Endothelial cell of umbilical vein (primary cell): ENCODE results near the gene PCGF5. TPM values are rescaled to one million over a fixed set of nuclear protein-coding genes. Genes with fewer than 3 reads are reported as not detected.

ENCODE experiments used
- BruUV-seq: library from RNA; stranded (reverse); fragments of 400-500 nt; replicated peaks from 2 replicates; lab custom pipeline; 2021; lab: Mats Ljungman, UMichigan
- CTCF ChIA-PET: fragments of 300-600, 350-600 bp; sonication (Branson Sonifier 250); formaldehyde crosslinking; loops from one replicate; lab custom pipeline; 2021; ENCODE audit warnings: antibody characterized with exemption, inconsistent platforms; lab: Charles Lee
- POLR2A ChIA-PET: fragments of 300-600, 350-600 bp; sonication (Branson Sonifier 250); formaldehyde crosslinking; loops from one replicate; lab custom pipeline; 2021; ENCODE audit warnings: antibody characterized with exemption, inconsistent platforms; lab: Charles Lee
- DNase-seq: peaks from one replicate; pipeline ENCODE4 v3.0.0-alpha.2; 2011; ENCODE audit warnings: low read depth, low spot score
- FAIRE-seq: peaks from 2 replicates; lab custom pipeline; 2011; peaks lifted over from hg19 to GRCh38; lab: Jason Lieb, UNC
- H2AFZ ChIP-seq: 2 replicates; pipeline ENCODE4 v1.6.0; 2012; ENCODE audit warnings: low read depth, low read length, control low read depth, inconsistent platforms
- H3K27ac ChIP-seq: 2 replicates; pipeline ENCODE4 v1.5.1; 2011; ENCODE audit warnings: low read depth, mild to moderate bottlenecking, control low read depth, low read length, moderate library complexity; ENCODE audit not compliant: insufficient read depth
- H3K27me3 ChIP-seq, 2 experiments: 2 replicates each; pipeline versions ENCODE4 v1.6.0 to v1.6.1; 2011; ENCODE audit warnings: low read length in 2 of 2, mixed read lengths in 1 of 2; ENCODE audit not compliant: control insufficient read depth in 2 of 2, insufficient read depth in 2 of 2
- H3K36me3 ChIP-seq, 2 experiments: 2 replicates in 1 of 2; 3 replicates in 1 of 2; pipeline ENCODE4 v1.5.1; 2011; ENCODE audit warnings: low read length in 2 of 2, mild to moderate bottlenecking in 1 of 2, moderate library complexity in 1 of 2; ENCODE audit not compliant: control insufficient read depth in 2 of 2, insufficient read depth in 2 of 2; ENCODE audit errors: extremely low read depth in 1 of 2
- H3K4me1 ChIP-seq: 3 replicates; pipeline ENCODE4 v1.5.1; 2011; ENCODE audit warnings: mild to moderate bottlenecking, low read length; ENCODE audit not compliant: control insufficient read depth, insufficient read depth; ENCODE audit errors: extremely low read depth
- H3K4me2 ChIP-seq: 2 replicates; pipeline ENCODE4 v1.6.1; 2011; ENCODE audit warnings: low read length, control low read depth, mixed read lengths; ENCODE audit not compliant: insufficient read depth
- H3K4me3 ChIP-seq, 3 experiments: fragments of 200-600 bp in 1 of 3; sonication (generic), shearing (Covaris generic) in 1 of 3; replicated peaks in 1 of 3; 2 replicates each; pipeline ENCODE4 v1.5.1; 2011 to 2016; ENCODE audit warnings: control low read depth in 3 of 3, low read length in 3 of 3, mild to moderate bottlenecking in 2 of 3, inconsistent platforms in 1 of 3, low read depth in 1 of 3, moderate library complexity in 1 of 3; ENCODE audit not compliant: insufficient read depth in 1 of 3
- H3K79me2 ChIP-seq: 2 replicates; pipeline ENCODE4 v1.6.0; 2012; ENCODE audit warnings: low read length, inconsistent platforms; ENCODE audit not compliant: control insufficient read depth, insufficient read depth
- H3K9ac ChIP-seq: replicated peaks from 2 replicates; pipeline ENCODE3; 2011; ENCODE audit warnings: low read length, control low read depth; ENCODE audit not compliant: insufficient read depth; ENCODE audit errors: extremely low read depth
- H3K9me1 ChIP-seq: replicated peaks from 3 replicates; pipeline ENCODE4 v1.6.0; 2011; ENCODE audit warnings: mild to moderate bottlenecking, low read length; ENCODE audit not compliant: control insufficient read depth, insufficient read depth; ENCODE audit errors: extremely low read depth
- H3K9me3 ChIP-seq: replicated peaks from 2 replicates; pipeline ENCODE4 v1.5.1; 2012; ENCODE audit warnings: low read length, inconsistent platforms; ENCODE audit not compliant: control insufficient read depth, insufficient read depth
- H4K20me1 ChIP-seq: replicated peaks from 2 replicates; pipeline ENCODE3; 2011; ENCODE audit warnings: mild to moderate bottlenecking, low read length; ENCODE audit not compliant: control insufficient read depth, insufficient read depth; ENCODE audit errors: extremely low read depth
- CTCF ChIP-seq, 2 donors: IDR thresholded peaks; 1 replicate in 1 of 2; 2 replicates in 1 of 2; pipeline ENCODE4 v1.5.1; 2011; ENCODE audit warnings: low read length in 2 of 2, mild to moderate bottlenecking in 2 of 2, moderate library complexity in 2 of 2, control low read depth in 1 of 2, inconsistent platforms in 1 of 2, low read depth in 1 of 2; ENCODE audit not compliant: insufficient read depth in 1 of 2; ENCODE audit errors: extremely low read depth in 1 of 2
- EZH2 ChIP-seq: IDR thresholded peaks from 2 replicates; pipeline ENCODE4 v1.6.1; 2012; ENCODE audit warnings: borderline replicate concordance, low read depth, mild to moderate bottlenecking, moderate library complexity, low read length, inconsistent platforms; ENCODE audit not compliant: severe bottlenecking
- GATA2 ChIP-seq: IDR thresholded peaks from 2 replicates; pipeline ENCODE4 v1.7.0; 2011; ENCODE audit warnings: low read depth, mild to moderate bottlenecking, moderate library complexity, mixed read lengths, low read length; ENCODE audit not compliant: insufficient read length, insufficient read depth
- JUN ChIP-seq: IDR thresholded peaks from 2 replicates; pipeline ENCODE4 v1.6.1; 2011; ENCODE audit warnings: borderline replicate concordance, low read depth; ENCODE audit not compliant: insufficient read length, insufficient read depth
- MAX ChIP-seq: IDR thresholded peaks from 2 replicates; pipeline ENCODE4 v1.6.1; 2011; ENCODE audit not compliant: insufficient read depth, insufficient read length
- POLR2A ChIP-seq: IDR thresholded peaks from 2 replicates; pipeline ENCODE4 v1.6.1; 2012; ENCODE audit warnings: low read depth, mild to moderate bottlenecking, control low read depth, low read length
- dilution Hi-C: fragments of 300-500 bp; cut with MboI; formaldehyde crosslinking; loops from one replicate; pipeline ENCODE4 v1.15.0; 2019; ENCODE audit warnings: low sequenced_read_pairs; ENCODE audit not compliant: extremely low pct_ligation_motif_present
- intact Hi-C: fragments of 100-400 bp; cut with micrococcal nuclease; formaldehyde crosslinking; loops from one replicate; pipeline ENCODE4 v1.10.0; 2022
- polyA plus RNA-seq, 4 experiments: library from polyadenylated mRNA; depleted of rRNA in 3 of 4; stranded (reverse) in 3 of 4; unstranded in 1 of 4; fragments of >200 nt; gene quantifications; 2 replicates each; pipeline versions ENCODE4 v1.2.1 to v1.2.3, GENCODE V29; 2011 to 2012; ENCODE audit warnings: missing spikeins in 1 of 4
- total RNA-seq: library from RNA; stranded (reverse); gene quantifications from 2 replicates; pipeline ENCODE4 v1.2.3, GENCODE V29; 2021

The PCGF5 gene
- total and polyA plus RNA-seq, 2 donors (not counting 3 experiments of a cell fraction or from before 2014, with no cell fraction given): 25.0 to 29.8 TPM

GRCh38 chr10:91296471-91296870, 76.0 kb downstream of the PCGF5 start:
- no peak overlapping the region for H3K4me3 ChIP-seq
- peak; percentile 56 for FAIRE-seq
- dilution Hi-C loops (no loop called here), intact Hi-C loops (loop anchor here (1.0 to 5.0 kb wide), 3 partner anchors 196 to 416 kb away; no protein-coding TSS in a partner anchor)
- CTCF ChIA-PET: interaction anchor here (0.6 to 6.5 kb wide), 18 partner anchors 9 to 545 kb away, joined by 3 to 206 read pairs (median 4); partner anchors contain the start of gene PPP1R3C
- no peak overlapping the region for H3K27ac ChIP-seq
- H3K79me2 ChIP-seq: no peaks in the 10 kb centered on the region
- H3K4me1 ChIP-seq: no peaks in the 10 kb centered on the region
- H4K20me1 ChIP-seq: no peaks in the 10 kb centered on the region
- no peak overlapping the region for H2AFZ ChIP-seq
- H3K9me3 ChIP-seq: no peaks in the 10 kb centered on the region
- peak; percentile 40 for DNase-seq
- TF ChIP-seq MAX (no peak), JUN (no peak)
- no peak overlapping the region for H3K9ac ChIP-seq
- H3K4me2 ChIP-seq: no peak overlapping the region
- POLR2A ChIA-PET: interaction anchor here (0.6 kb wide), 1 partner anchor 336 kb away, joined by 3 read pairs; no protein-coding TSS in a partner anchor
- peaks cover 0 to 2% of the 10 kb centered on the region in 2 experiments for H3K27me3 ChIP-seq
- H3K9me1 ChIP-seq: no peaks in the 10 kb centered on the region
- BruUV-seq: no TSS peak
- H3K36me3 ChIP-seq: no peaks in the 10 kb centered on the region

GRCh38 chr10:91298224-91298871, 77.9 kb downstream of the PCGF5 start:
- Histone ChIP-seq H3K4me1 (peaks cover 2% of the 10 kb centered on the region), H3K36me3 (no peaks in the 10 kb centered on the region), H3K9me3 (no peaks in the 10 kb centered on the region), H3K9ac (peak overlapping the region; percentile 12), H3K4me2 (peak overlapping the region; percentile 77), H2AFZ (peak overlapping the region; percentile 92), H3K9me1 (no peaks in the 10 kb centered on the region), H3K27me3 (no peaks in the 10 kb centered on the region), H4K20me1 (no peaks in the 10 kb centered on the region), H3K27ac (no peak overlapping the region), H3K79me2 (no peaks in the 10 kb centered on the region), H3K4me3 (peak overlapping the region; percentile 16 to 63 (median 33))
- TF ChIP-seq EZH2 (no peak), GATA2 (no peak), POLR2A (peak; percentile 25), CTCF (IDR thresholded peaks at IDR 0.05; ENCODE audit: extremely low read depth in 1 of 2, insufficient read depth in 1 of 2, low read depth in 1 of 2, low read length in 2 of 2) (peak; percentile 90 to 97)
- peak; percentile 93 for FAIRE-seq
- ChIA-PET POLR2A (interaction anchor here (0.9 kb wide), 1 partner anchor 337 kb away, joined by 3 read pairs; no protein-coding TSS in a partner anchor), CTCF (interaction anchor here (0.6 to 6.5 kb wide), 92 partner anchors 10 to 1557 kb away, joined by 3 to 206 read pairs (median 5); partner anchors contain the start of genes BTAF1, FGFBP3, HECTD2 and PPP1R3C)
- BruUV-seq: no TSS peak
- intact Hi-C loops: loop anchor here (1.0 to 5.0 kb wide), 10 partner anchors 43 to 615 kb away; no protein-coding TSS in a partner anchor
- dilution Hi-C loops: no loop called here
- DNase-seq: peak; percentile 83
